Liver (tissue), 3 donors: Measurements from ENCODE around the gene CDPF1.

Experiments used
- ATF3 ChIP-seq: IDR thresholded peaks from 2 replicates; pipeline ENCODE4 v1.6.1; 2016; ENCODE audit warnings: antibody characterized with exemption
- CTCF ChIP-seq: fragments of 150-350 bp; IDR thresholded peaks from 2 replicates; pipeline ENCODE4 v1.5.1; 2017; ENCODE audit warnings: improper control_type of control experiment, low read depth, low read length; ENCODE audit not compliant: missing input control
- EGR1 ChIP-seq, 2 donors: IDR thresholded peaks; 2 replicates each; pipeline ENCODE4 v1.6.1; 2016 to 2018; ENCODE audit warnings: antibody characterized with exemption in 2 of 2, low read depth in 2 of 2
- GABPA ChIP-seq, 2 donors: IDR thresholded peaks in 1 of 2; conservative IDR thresholded peaks in 1 of 2; 2 replicates each; pipeline ENCODE4 v1.6.1; 2016; ENCODE audit warnings: antibody characterized with exemption in 2 of 2, mild to moderate bottlenecking in 1 of 2, moderate library complexity in 1 of 2
- HNF4G ChIP-seq: IDR thresholded peaks from 2 replicates; pipeline ENCODE4 v1.6.1; 2016; ENCODE audit warnings: antibody characterized with exemption
- JUND ChIP-seq, 2 donors: IDR thresholded peaks; 2 replicates each; pipeline ENCODE4 v1.6.1; 2016; ENCODE audit warnings: antibody characterized with exemption in 2 of 2
- NR2F2 ChIP-seq: IDR thresholded peaks from 2 replicates; pipeline ENCODE4 v1.6.1; 2016; ENCODE audit warnings: antibody characterized with exemption
- RAD21 ChIP-seq, 2 donors: IDR thresholded peaks; 2 replicates each; pipeline ENCODE4 v1.6.1; 2016; ENCODE audit warnings: antibody characterized with exemption in 2 of 2, mild to moderate bottlenecking in 2 of 2
- REST ChIP-seq: IDR thresholded peaks from 2 replicates; pipeline ENCODE4 v1.6.1; 2016; ENCODE audit warnings: antibody characterized with exemption, mild to moderate bottlenecking
- SP1 ChIP-seq: IDR thresholded peaks from 2 replicates; pipeline ENCODE4 v1.6.1; 2018; ENCODE audit warnings: antibody characterized with exemption, mild to moderate bottlenecking
- TAF1 ChIP-seq: conservative IDR thresholded peaks from 2 replicates; pipeline ENCODE4 v1.6.1; 2016; ENCODE audit warnings: antibody characterized with exemption, mild to moderate bottlenecking
- YY1 ChIP-seq: IDR thresholded peaks from 2 replicates; pipeline ENCODE4 v1.6.1; 2016; ENCODE audit warnings: antibody characterized with exemption, mild to moderate bottlenecking
- ZBTB33 ChIP-seq: IDR thresholded peaks from 2 replicates; pipeline ENCODE4 v1.6.1; 2016; ENCODE audit warnings: antibody characterized with exemption
- donor health status: healthy.
- donor health status: healthy.

GRCh38 chr22:46219636-46220035 lies 30.5 kb downstream of the CDPF1 start:
- TF ChIP-seq CTCF, result no peak
- no peak for TF ChIP-seq ATF3
- TF ChIP-seq RAD21 (IDR thresholded peaks at IDR 0.05), result no peak
- no peak for TF ChIP-seq JUND (IDR thresholded peaks at IDR 0.05)
- no peak for TF ChIP-seq ZBTB33
- no peak for TF ChIP-seq HNF4G
- TF ChIP-seq TAF1, result no peak
- TF ChIP-seq SP1, result no peak
- TF ChIP-seq NR2F2, result no peak
- no peak for TF ChIP-seq GABPA (IDR thresholded peaks at IDR 0.05 in 1 of 2, conservative IDR thresholded peaks at IDR 0.05 in 1 of 2)
- TF ChIP-seq REST, result no peak
- TF ChIP-seq YY1, result no peak
- no peak for TF ChIP-seq EGR1 (IDR thresholded peaks at IDR 0.05; ENCODE audit: low read depth in 2 of 2)
